Measurements from ENCODE around the gene SLC2A13. TPM values are rescaled to one million over a fixed set of nuclear protein-coding genes. Genes with fewer than 3 reads are reported as not detected.
A peak's percentile ranks its signal among the peaks of the same experiment; 100 is the strongest.

Gene SLC2A13
- total and polyA plus RNA-seq, 2 donors from 2014 or later, result 3.9 to 18.6 TPM

- H3K36me3 ChIP-seq (ENCODE audit: control insufficient read depth in 2 of 3, insufficient read depth in 3 of 3, low read length in 3 of 3), result no peaks in the 10 kb centered on the region
- FAIRE-seq (no peak), DNase-seq (no peak)
- no peak overlapping the region for H3K9ac ChIP-seq (ENCODE audit: low read length in 3 of 3)
- no peak overlapping the region for H3K4me3 ChIP-seq (ENCODE audit: low read length in 3 of 3)
- H3K27ac ChIP-seq (ENCODE audit: low read depth in 2 of 2, low read length in 2 of 2), result no peak overlapping the region
- intact Hi-C loops (cut with DNase I), result no loop called here
- H3K4me1 ChIP-seq (ENCODE audit: control insufficient read depth in 2 of 3, insufficient read depth in 2 of 3, low read depth in 1 of 3, low read length in 3 of 3), result no peaks in the 10 kb centered on the region
- TF ChIP-seq CTCF (IDR thresholded peaks at IDR 0.05; ENCODE audit: borderline replicate concordance, extremely low read depth, insufficient read depth), result no peak
- H3K9me3 ChIP-seq (ENCODE audit: control insufficient read depth in 2 of 3, insufficient read depth in 1 of 3, low read length in 3 of 3), result no peaks in the 10 kb centered on the region
- H3K27me3 ChIP-seq (ENCODE audit: control insufficient read depth, insufficient read depth, low read length), result no peaks in the 10 kb centered on the region
These were observed 334.4 kb downstream of the SLC2A13 start for GRCh38 chr12:39771456-39771855.

- H3K9me3 ChIP-seq (ENCODE audit: control insufficient read depth in 2 of 3, insufficient read depth in 1 of 3, low read length in 3 of 3), result no peaks in the 10 kb centered on the region
- peaks cover 0 to 4% (median 0%) of the 10 kb centered on the region in 3 donors for H3K36me3 ChIP-seq (ENCODE audit: control insufficient read depth in 2 of 3, insufficient read depth in 3 of 3, low read length in 3 of 3)
- H3K9ac ChIP-seq (ENCODE audit: low read length in 3 of 3), result no peak overlapping the region
- no peaks in the 10 kb centered on the region for H3K27me3 ChIP-seq (ENCODE audit: control insufficient read depth, insufficient read depth, low read length)
- FAIRE-seq (peak; percentile 87), DNase-seq (peak in 2 of 5 donors; percentile 52 to 53)
- H3K4me1 ChIP-seq (ENCODE audit: control insufficient read depth in 2 of 3, insufficient read depth in 2 of 3, low read depth in 1 of 3, low read length in 3 of 3), result no peaks in the 10 kb centered on the region
- intact Hi-C loops (cut with DNase I), result loop anchor here (10.0 kb wide), 1 partner anchor 230 kb away; no protein-coding TSS in a partner anchor
- H3K4me3 ChIP-seq (ENCODE audit: low read length in 3 of 3), result no peak overlapping the region
- peak; percentile 73 for TF ChIP-seq CTCF (IDR thresholded peaks at IDR 0.05; ENCODE audit: borderline replicate concordance, extremely low read depth, insufficient read depth)
- H3K27ac ChIP-seq (ENCODE audit: low read depth in 2 of 2, low read length in 2 of 2), result no peak overlapping the region
These were observed 340.8 kb downstream of the SLC2A13 start for GRCh38 chr12:39764944-39765560.

- FAIRE-seq (no peak), DNase-seq (no peak)
- Histone ChIP-seq H3K4me3 (ENCODE audit: low read length in 3 of 3) (no peak overlapping the region), H3K27ac (ENCODE audit: low read depth in 2 of 2, low read length in 2 of 2) (no peak overlapping the region), H3K9me3 (ENCODE audit: control insufficient read depth in 2 of 3, insufficient read depth in 1 of 3, low read length in 3 of 3) (no peaks in the 10 kb centered on the region), H3K27me3 (ENCODE audit: control insufficient read depth, insufficient read depth, low read length) (no peaks in the 10 kb centered on the region), H3K9ac (ENCODE audit: low read length in 3 of 3) (no peak overlapping the region), H3K36me3 (ENCODE audit: control insufficient read depth in 2 of 3, insufficient read depth in 3 of 3, low read length in 3 of 3) (peaks cover 0 to 4% (median 0%) of the 10 kb centered on the region in 3 donors), H3K4me1 (ENCODE audit: control insufficient read depth in 2 of 3, insufficient read depth in 2 of 3, low read depth in 1 of 3, low read length in 3 of 3) (no peaks in the 10 kb centered on the region)
- intact Hi-C loops (cut with DNase I), result loop anchor here (10.0 kb wide), 1 partner anchor 231 kb away; no protein-coding TSS in a partner anchor
- no peak for TF ChIP-seq CTCF (IDR thresholded peaks at IDR 0.05; ENCODE audit: borderline replicate concordance, extremely low read depth, insufficient read depth)
These were observed 342.1 kb downstream of the SLC2A13 start for GRCh38 chr12:39763890-39764169.
